DMS153 treated with DMSO at 0.1 percent for 48 hours (cell line): Measurements from ENCODE around the gene HOXB1.

Experiments used
- DNase-seq: peaks from one replicate; lab custom pipeline; 2025; ENCODE audit not compliant: unreplicated experiment; lab: John Stamatoyannopoulos, UW

HOXB1 gene

DNA sequence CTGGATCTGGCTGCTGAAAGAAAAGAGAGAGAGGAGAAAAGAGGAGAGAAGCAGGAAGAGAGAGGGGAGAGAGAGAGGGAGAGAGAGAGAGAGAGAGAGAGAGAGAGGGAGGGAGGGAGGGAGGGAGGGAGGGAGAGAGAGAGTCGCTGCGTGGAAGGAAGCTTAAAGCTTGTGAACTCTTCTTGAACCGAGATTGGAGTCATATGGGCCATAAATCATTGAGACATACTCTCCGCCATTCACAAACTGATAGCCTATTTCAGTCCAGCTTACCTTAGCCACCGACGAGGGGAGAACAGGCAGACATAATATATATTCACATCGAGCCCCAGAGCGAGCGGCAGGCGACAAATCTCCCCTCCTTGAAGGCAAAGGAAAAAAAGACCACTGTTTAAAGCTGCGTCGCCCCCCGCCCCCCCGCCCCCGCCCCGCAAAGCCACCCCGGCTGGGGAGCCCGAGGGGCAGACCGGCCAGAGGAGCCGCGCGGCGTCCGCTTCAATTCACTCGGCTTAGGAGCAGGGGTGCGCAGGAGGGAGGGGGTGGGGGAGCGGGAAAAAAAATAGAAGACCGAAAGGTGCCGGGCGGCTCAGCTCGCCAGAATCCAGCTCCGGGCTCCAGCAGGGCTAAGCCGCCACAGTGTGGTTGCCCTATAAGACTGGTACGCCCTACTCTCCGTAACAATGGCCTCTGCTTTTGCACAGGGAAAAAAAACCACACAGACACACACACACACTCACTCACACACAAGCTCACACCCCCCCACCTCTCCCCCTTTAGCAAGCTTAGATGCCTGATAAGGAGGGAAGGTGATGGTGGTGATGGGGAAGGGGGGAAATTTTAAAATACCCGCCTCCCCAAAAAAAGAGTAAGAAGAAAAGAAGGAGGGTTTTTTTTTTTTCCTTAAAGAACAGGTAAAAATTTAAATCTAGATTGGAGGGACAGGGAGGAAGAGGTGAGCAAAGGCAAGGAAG lies 24.7 kb upstream of the HOXB1 start:
- peak; percentile 32 for DNase-seq

DNA sequence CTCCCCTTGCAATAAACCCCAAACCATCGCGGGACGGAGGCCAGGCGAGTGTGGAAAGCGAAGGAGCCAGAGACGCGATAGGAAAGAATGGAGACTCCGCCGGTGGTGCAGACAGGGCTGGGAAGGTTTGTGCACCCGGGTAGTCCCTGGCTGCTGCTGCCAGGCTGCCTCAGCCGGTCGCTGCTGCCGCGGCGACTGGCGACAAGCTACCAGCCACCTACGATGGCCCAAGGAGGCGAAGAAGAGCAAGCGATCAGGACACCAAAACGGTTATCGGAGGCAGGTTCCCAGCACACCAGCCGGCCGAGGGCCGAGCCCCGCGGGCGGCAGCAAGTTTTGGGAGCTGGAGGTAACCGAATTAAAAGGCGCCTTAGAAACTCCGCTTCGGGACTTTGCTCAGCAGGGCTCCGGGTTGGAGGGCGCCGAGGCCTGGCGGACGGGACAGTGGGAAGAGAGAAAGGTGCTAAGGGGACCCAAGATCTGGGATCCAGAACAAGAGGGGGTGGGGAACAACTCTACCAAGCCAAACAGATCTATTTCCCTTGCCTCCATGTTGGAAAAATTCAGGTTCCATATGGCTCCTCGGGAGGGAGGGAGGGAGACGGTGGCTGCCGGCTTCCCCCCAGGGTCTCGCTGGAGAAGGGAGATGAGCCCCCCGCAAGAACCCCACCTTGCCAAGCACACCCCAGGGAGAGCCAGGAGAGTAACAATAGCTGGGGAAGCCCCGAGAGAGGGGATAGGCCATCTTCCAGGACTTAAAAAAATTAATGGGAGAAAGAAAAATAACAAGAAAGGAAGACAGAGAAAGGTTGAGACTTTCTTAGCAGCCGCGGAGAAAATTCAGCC lies 23.8 kb upstream of the HOXB1 start:
- DNase-seq = peak; percentile 56

DNA sequence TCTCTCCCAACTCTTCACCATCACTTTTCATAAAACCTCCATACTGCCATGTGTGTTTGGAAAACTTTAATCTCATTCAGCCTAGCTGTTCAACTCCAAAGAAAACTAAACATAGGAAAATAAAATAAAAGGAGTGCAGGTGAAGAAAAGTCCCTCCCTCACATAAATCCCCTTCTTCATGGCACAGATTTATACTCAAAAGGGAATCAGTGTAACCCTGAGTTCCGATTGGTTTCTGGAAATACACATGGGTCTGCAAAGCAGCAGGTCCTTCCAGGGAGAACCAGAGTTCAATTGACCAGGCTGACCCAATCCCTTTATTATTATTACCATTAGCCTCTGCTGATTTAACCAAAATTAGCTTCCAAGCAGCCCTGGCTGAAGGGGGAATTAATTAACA lies 23.0 kb upstream of the HOXB1 start:
- DNase-seq = no peak

DNA sequence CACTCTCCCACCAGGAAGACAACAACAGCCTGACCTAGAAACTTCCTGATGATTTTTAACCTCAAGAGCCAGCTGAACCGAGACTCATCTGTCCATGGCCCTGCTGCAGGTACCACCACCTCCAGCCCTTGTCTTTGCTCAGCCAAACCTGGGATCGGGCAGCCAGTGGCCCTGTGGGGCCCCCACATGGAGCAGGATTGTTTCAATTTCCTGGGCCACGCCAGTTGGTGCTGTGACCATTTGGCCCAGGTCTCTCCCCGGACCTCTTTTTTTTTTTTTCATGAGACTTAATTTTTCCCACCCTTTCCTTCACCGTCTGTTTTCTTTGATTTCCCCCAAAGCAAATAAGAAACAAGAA lies 22.4 kb upstream of the HOXB1 start:
- no peak for DNase-seq

DNA sequence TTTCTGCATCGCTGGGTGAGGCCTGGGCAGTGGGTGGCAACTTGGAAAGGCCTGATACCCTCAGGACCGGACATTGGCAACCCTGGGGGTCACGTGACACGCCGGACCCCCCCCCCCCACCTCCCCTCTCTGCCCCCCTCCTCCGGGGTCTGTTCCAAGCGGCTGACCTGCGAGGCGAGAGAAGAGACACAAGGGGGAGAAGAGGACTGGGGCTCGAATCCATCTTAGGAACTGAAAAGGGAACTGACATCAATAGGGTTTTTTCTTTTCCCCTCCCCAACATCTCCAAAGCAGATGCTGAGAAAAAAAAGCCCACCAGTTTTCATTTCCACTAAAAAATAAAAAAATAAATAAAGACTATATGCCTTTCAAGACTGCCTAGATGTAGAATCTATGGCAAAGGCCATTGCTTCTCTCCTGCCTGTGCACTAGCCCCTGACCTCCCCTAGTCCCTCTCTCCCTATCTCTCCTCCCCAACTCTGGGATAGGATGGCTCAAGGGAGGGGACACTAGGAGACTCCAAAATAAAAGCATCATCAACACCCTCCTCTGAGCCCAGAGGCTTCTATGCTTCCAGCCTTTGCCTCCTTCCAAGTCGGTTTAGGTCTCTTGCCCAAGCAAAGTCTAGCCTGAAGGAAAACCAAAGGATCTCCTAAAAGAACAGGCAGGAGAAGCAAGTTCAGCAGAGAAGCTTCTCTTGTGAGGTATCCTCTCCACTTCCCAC lies 21.8 kb upstream of the HOXB1 start:
- DNase-seq = peak; percentile 43

DNA sequence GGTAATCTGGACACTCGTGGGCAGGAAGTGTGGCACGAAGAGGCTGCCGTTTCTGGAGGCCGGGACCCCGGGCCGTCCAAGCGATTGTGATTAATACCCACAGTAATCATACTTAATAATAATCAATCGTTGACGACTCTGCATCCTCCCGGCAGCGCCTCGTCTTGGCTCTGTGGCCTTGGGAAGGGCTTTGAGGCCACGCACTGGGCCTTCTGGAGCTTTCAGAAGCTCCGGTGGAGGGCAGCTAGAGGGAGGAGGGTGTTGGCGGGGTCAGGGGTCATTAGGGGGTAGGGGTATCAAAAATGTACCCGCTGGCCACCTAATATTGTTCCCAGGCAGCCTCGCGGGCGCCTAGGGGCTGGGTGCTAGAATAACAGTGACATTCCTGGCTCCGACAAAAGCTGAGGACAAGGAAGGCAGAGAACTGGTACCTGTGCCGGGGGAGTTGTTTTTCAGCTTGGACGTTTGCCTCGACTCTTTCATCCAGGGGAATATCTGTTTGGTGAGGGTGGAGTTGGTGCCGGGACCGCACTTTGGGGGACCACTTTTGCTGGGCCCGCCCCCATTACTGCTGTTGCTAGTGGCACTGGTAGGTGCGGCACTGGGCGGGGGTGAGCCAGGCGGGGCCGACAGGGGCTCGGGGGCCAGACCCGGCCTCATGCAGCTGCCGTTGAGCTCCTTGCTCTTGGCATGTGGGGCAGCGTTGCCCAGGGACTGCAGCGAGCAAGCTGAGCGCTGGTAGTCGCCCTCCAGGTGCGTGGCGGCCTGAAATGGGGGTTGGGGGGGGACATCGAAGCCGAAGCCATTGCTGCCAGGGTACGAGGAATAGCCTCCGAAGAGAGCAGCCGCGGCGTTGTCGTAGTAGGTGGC lies 21.0 kb upstream of the HOXB1 start:
- DNase-seq = no peak

DNA sequence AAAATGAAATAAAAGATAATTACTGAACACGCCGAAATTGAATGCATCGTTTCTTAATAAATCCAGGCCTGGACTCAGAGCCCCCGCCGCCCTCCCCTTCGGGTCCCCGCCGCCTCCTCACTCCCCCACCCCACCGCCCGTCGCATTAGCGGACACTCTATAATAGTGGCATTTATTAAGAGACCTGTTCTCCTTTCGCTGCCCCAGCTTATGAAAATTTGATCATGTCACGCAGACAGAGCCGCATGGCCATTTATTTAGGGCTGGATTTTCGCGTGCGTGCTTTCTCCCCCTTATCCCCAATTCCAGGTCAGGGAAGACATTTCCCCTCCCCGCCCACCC lies 20.4 kb upstream of the HOXB1 start:
- DNase-seq = no peak

DNA sequence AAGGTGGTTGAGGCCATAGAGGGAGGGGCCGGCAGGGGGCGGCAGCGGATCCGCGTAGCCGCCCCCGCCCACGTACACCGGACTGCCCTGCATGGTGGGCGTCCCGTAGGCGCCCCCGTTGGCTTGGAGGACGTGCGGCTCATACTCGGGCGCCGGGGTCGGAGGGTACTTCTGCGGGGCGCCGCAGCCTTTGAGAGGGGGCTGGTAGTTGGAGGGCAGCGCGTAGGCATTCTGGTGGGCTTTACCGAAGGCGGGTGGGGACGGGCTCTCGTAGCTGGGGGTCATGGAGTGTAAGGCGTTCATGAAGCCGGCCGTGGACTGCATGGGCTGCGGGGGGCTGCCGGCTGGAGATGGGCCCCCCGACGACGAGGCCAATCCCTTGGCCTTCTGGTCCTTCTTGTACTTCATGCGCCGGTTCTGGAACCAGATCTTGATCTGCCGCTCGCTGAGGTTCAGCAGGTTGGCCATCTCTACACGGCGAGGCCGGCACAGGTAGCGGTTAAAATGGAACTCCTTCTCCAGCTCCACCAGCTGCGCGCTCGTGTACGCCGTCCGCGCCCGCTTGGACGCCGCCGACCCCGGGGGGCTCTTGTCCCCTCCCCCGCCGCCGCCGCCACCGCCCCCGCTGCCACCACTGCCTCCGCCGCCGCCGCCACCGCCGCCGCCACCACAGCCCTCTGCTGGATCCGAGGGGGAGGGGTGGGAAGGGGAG lies 19.8 kb upstream of the HOXB1 start:
- no peak for DNase-seq

DNA sequence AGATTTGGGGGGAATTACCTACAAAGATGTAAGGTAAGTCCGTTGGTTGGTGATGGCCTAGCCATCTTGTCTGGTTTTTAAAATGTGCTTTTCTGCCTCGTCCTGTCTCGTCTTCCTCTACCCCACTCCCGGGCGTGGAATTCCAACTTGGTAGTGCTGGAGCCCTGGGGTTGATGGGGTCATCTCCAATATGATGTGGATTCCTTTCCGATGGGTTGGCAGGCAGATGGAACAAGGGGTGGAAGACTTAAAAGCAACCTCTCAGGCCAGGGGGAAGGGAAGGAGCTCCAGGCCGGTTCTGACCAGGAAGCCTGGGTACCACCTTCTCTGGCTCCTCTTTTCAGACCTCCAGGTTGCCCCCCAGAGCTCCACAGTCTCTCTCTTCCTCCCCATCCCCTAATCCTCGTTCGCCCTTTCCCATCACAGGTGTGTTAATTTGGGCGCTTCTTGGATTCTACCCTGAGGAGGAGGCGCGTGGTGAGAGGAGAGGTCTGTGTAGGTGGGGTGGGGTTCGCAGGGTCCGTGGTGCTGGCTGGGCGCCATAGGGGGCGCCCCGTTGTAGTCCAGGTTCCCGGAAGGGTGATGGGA lies 19.2 kb upstream of the HOXB1 start:
- no peak for DNase-seq

DNA sequence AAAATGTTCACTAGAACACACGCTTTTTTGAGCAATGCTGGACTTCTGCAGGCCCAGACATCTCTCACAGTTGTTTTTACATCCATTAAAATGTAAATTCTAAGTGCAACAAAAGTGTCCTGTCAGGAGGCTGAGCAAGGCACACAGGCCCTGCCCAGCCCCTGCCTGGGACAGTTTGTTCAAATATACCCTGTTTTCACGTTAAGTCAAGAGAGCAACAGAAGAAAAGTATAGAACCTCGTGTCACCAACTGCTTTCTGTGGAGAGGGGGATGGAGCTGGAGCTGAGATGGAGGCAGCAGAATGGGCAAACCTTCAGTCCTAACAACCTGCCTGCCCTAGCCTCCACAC lies 18.4 kb upstream of the HOXB1 start:
- no peak for DNase-seq

DNA sequence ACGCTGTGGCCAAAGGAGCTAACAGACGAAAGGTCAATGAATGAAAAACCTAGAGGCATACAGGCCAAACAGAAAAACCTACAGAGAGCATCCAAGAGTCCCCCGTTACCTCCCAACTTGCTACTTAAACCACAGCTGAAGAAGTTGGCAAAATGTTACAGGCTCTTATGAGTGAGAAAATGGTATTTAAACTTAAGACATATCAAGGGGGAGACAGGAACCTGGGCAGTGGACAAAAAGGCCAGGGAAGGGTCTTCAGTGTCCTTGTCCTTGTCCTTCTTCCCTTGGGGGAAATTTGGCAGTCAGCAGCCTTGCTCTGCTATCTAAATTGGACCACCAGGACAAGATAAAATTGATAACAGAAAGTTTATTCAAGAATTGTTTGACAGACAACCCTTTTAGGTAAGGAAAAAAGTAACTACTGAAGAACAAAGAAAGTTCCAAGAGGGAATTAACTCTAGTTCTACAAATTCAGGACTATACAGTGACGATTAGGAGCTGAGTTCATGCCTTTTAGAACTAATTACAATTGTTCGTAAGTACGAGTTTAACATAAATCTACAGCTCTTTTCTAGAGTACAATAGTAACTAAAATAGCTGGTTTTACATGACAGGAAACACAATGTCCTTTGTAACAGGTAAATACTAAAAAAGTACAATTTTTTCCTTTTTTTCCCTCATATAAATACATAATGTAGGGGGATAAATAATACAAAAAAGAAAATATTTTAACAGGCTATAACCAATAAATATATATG lies 17.9 kb upstream of the HOXB1 start:
- no peak for DNase-seq

DNA sequence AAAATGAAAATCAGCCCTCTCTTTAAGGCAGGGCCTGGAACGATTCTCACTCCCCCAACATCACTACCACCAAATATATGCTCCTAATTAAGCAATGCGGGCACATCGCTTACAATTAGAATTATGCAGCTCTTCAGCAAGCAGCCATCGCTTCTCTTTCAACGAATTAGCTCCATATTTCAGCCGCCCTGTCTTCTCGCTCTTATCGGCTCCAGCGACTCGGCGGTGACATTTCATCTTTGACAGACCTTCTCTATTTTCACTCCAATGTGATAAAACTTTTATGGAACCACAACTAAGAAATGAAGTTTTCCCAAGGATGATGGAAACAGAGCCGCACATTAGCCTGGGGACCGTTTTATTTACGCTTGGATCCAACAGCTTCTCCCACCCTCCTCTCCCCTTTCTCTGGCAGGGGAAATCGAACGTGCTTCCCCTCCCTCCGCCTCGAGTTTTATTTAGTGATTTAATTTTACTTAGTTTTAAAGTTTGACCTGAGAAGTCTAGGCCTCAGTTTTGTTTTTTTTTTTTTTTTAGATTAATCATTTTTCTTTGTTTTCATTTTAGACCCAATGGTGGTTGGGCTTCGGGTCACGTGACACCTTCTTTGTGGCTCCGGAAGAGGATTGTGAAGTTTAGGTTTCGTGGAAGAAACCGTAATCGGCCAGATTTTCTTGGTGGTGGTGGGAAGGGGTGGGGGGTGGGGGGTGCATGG lies 17.2 kb upstream of the HOXB1 start:
- peak; percentile 75 for DNase-seq

DNA sequence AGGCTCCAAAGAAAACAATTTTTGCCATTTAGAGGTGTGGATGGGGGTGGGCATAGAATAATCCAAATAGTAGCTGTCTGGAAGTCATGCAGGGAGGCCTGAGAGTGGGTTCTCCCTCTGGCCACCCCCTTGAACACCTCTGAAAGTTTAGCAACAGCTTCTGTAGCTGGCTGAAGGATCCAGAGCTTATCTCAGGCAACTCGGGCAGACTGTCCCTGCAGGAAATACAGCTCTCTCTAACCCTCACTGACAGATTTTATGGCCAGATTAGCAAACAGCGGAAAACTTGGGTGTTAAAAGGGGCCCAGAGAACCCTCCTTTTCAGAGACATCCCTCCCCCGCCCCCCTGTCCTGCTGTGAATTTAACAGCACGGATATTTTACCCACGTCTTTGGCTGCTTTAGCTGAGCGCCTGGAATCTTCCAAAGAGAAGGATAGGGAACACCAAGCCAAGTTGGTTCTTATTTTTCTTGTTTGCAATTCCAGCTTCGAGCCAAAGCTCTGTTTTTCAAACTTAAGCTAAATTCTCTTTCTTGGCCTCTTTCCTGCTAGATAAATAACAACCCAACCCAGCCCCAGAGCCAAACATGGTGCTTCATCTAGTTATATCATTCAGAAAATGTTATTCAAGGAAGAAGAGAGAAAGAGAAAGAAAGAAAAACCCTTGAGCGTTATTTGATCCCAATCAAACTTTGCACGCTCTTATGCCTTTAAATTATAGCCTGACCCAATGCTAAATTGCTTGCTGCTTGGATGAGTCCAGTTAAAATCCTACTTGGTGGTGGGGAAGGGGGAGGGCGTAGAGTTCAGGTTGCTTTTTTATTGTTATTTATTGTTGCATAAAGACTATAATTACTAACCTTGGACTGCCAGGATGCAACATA lies 16.4 kb upstream of the HOXB1 start:
- DNase-seq = peak; percentile 67

DNA sequence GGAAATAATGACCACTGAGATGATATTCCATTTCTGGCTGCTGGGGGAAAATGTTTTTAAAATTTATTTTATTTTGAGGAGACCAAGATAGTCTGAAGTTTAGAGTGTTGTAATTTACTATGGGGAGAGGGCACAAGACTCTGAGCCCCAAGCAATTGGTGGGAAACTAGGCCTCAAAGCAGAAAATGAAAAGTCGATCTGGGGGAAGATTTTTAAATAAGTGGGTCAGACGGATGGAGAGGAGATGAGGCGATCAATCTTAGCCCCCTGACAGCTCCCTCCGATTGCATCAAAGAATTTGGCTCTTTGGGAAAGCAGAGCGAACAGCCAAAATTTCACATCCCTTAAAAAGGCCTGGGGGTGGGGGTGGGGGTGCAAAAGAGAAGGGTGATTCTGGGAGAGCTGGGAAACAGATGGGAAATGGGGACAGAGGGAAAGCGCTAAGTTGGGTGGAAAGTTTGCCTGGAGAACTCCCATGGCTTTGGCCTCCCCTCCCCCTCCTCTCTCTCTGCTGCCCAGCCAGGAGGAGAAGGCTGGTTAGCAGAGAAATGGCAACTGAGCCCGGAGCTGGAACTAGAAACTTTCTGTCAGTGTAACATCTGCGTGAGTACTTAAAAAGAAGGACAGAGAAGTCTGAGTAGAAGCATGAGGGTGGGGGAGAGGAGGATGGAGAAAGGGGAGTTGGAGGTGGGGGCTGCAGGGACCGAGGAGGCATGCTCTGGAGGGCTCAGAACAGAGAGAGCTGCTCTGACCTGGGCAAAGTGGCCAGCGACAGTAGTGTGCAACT lies 15.5 kb upstream of the HOXB1 start:
- DNase-seq = peak; percentile 46

DNA sequence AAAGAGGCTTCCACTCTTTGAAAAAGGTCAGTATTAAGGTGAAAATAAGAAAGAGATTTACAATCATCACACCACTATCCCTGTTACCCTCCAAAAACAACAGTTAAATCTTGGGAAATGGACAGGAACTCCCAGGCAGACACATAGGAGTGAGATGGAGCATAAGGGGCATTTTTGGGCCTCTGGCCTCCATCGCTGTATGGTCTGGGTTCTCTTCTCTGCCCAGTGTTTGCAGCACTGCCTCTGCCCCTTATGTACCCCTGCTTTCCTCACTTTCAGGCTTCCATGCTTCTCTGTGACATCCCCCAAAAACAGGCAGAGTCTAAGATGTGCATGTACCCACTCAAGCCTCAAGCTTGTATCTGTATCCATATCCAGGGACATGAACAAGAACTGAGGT lies 14.7 kb upstream of the HOXB1 start:
- no peak for DNase-seq

DNA sequence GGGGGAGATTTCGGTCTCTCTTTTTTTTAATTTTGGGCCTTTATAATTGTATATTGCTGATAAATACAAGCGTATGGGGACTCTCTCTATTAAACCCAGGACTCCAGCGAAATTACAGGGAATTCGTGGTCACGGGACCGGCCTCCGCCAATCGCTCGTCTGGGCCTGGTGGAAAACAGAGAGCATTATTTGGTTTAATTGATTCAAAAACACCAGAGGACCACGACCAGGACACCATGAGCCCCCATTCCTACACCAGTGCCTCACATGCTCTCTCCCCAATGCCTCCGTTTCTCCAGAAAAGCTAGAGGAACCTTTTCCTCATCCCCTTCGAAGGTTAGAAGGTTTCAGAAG lies 14.2 kb upstream of the HOXB1 start, which contains the start of gene HOXB2:
Gene HOXB2 (minus strand): TSS at position 88 of the 354 bp plus-strand sequence. CDS start 198 bp downstream, outside the sequence.
- peak; percentile 54 for DNase-seq
